Stimulated activated CD4-positive, alpha-beta T cell treated with anti-CD3 and anti-CD28 coated beads, Interleukin-1b, Interleukin-23, amount 100 ng/mL, for 1 hour (primary cell): ENCODE data around the gene KRT86.
"Not testable (repeated sequence)": the region's sequence is repeated elsewhere in the genome, so short reads cannot be mapped to it uniquely, and the experiment has no call there.

ENCODE experiments used
- DNase-seq, 2 donors: peaks; one replicate each; pipeline ENCODE4 v3.0.0-alpha.2; 2020; ENCODE audit warnings: low read depth in 2 of 2

Gene KRT86

DNA sequence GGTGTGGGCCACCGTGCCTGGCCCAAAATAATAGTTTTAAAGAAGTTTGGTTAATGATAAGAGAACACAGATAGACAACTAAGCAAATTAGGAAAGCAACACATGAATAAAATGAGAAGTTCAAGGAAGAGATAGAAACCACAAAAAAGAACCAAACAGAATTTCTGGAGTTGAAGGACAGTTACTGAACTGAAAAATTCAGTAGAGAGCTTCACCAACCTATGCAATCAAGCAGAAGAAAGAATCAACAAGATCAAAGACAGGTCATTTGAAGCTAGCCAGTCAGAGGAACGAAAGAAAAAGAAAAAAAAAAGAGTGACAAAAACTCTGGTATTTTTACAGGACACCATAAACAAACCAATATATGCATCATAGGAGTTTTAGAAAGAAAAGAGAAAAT is 62.2 kb downstream of the KRT86 start:
- DNase-seq: no peak

DNA sequence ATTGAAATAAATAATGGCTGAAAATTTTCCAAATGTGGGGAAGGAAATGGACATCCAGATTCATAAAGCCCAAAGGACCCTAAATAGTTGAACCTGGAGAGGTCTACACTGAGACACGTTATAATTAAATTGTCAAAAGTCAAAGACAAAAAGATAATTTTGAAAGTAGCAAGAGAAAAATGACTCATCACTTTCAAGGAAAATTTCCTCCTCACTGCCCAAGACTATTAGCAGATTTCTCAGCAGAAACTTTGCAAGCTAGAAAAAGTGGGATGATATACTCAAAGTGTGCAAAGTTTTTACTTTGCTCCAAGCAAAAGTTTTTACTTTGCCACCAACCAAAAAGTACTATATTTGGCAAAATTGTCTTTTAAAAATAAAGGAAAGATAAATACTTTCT is 62.6 kb downstream of the KRT86 start:
- DNase-seq: no peak

DNA sequence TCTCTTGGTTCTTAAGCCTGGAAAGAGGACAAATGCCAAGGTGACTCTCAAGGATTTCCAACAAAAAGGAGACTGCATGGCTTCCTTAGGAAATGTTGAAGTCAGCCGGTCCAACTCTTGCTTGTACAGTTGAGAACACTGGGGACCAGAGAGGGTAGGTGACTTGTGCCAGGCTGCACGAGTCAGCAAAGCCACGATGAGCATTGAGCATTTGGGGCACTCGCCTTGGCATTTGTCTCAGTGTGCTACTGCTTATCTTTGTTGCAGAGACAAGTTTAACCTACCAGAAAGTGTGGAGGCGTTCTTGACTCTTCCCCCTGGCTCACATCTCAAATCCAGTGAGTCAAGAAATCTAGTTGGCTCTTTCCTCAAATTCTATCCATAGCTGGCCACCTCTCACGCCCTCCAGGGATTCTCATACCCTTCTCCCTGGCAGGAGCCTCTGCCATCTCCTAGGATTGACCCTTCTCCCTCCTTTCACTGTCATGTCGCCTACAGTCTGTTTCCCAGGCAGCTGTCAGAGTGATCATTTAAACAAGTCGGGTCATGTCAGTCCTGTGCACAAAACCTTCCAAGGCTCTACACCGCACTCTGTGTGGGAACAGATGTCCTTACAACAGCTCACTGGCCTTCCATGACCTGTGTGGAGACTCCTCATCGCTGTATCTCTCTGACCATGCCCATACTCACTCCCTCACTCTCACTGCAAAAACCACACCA is 64.0 kb downstream of the KRT86 start:
- DNase-seq: no peak

DNA sequence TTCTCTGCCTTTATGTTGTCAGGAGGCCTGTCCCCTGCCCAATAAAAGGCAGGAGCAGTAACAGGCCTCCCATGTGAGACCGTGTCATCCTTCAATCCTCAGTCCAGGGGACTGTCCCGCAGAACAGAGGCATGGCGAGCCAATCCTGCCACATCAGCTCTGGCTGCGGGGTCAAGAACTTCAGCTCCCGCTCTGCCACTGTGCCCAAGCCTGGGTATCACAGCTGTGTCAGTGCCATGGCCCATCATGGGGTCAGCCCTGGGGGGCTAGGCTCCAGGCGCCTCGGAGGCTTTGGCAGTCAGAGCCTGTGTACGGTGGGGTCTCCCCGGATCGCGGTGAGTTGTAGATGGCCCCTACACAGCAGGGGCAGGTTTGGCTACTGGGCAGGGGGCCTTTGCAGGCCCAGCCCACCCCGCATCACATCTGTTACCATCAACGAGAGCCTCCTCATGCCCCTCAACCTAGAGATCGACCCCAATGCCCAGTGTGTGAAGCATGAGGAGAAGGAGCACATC is 66.7 kb downstream of the KRT86 start:
- DNase-seq: no peak

DNA sequence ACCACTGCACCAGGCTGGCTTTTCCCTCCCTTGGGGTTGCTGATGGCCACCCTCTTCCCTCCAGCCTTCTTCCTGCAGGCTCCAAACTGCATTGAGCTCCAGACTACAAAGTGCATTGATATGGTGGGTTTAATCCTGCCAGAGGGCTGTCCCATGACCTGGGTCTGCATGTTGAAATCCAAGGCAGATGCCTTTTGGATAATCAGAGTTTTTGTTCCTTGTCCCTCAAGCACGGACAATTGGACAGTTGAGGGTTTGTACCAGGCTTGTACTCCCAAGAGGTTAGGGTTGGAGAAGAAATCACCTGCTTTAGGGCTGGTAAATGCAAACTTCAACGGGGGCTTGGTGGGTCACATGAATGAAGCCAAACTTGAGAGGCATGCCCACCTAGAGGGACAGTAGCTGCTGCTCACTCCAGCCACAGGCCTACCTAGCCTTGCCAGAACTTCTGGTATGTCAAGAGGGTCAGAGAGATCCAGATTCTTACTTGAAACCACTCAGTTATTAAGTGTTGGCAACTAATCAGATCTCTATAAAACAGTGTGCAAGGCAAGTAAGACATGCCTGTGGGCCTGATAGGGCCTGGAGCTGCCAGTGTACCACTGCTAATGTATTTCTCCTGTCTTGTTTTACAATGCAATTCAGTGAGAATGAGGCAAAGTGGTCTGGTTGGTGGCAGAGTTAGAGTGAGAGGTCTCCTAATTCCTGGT is 68.5 kb downstream of the KRT86 start:
- no peak for DNase-seq

DNA sequence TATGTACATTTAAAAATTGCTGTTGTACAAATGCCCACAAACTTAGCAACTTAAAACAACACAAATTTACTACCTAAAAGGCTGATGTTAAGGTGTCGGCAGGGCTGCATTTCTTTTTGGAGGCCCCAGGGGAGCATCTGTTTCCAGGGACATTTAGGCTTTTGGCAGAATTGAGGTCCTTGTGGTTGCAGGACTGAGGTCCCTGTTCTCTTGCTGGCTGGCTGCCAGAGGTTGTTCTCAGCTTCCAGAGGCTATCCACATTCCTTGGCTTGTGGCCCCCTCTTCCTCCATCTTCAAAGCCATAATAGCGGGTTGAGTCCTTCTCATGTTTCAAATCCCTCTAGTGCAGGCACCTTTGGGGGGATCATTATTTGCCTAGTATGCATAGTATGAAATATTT is 69.1 kb downstream of the KRT86 start:
- DNase-seq: no peak

DNA sequence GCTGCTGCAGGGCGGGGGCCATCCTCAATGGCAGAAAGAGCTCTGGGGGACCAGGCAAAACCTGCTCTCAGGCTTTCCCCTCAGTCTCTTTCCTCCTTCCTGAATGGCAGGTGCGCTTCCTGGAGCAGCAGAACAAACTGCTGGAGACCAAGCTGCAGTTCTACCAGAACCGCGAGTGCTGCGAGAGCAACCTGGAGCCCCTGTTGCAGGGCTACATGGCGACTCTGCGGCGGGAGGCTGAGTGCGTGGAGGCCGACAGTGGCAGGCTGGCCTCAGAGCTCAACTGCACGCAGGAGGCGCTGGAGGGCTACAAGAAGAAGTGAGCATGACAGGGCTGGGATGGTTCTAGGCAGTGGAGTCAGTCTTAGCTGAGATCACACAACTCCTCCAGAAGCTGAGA is 69.7 kb downstream of the KRT86 start:
- no peak for DNase-seq

DNA sequence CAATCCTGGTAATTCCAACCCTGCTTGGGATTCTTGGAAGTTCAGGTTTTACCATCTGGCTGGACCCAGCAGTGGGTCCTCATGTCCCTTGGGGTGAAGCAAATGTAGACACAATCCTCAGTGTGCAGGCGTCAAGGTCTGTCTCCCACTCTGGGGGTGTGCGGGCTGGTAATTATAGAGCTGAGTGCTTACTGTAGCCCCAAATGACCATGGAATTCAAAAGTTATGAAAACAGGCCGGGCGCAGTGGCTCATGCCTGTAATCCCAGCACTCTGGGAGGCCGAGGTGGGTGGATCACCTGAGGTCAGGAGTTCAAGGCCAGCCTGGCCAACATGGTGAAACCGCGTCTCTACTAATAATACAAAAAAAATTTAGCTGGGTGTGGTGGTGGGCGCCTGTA is 70.6 kb downstream of the KRT86 start:
- DNase-seq: not testable (repeated sequence)

DNA sequence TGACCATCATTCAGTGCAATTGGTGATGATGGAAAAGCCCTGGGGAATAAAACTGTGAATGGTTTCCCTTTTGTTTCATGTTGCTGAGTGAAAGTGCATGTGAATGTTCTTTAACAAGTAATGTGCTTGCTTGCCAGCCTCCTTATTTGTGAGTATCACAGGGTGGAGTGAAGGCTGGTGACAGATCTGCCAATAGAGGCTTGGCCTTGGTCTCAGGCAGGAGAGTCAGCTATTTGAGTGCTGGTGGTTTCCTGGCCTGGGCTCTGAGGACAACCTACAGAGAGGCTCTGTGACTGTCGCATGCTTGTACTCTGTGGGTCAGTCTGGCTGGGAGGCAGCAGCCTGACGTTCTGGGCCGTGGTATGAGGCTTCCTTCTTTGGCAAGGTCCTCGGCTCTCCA is 72.1 kb downstream of the KRT86 start:
- no peak for DNase-seq

DNA sequence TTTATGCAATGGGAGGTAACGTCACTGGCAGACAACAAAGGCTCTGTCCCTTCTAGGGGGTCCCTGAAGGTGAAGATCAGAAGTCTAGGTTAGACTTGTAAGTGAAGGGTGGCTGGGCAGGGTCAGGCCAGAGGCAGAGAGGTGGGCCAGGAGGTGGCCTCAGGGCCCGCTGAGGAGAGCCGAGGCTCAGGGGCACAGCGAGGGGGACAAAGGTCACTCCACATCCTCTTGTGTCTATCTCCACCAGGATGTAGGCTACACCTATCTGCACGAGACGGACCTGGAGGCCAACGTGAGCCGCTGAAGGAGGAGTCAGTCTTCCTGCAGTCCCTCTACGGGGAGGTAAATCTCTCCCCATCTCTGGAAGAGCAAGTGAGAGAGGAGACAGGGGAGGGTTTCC is 72.6 kb downstream of the KRT86 start:
- DNase-seq: no peak

DNA sequence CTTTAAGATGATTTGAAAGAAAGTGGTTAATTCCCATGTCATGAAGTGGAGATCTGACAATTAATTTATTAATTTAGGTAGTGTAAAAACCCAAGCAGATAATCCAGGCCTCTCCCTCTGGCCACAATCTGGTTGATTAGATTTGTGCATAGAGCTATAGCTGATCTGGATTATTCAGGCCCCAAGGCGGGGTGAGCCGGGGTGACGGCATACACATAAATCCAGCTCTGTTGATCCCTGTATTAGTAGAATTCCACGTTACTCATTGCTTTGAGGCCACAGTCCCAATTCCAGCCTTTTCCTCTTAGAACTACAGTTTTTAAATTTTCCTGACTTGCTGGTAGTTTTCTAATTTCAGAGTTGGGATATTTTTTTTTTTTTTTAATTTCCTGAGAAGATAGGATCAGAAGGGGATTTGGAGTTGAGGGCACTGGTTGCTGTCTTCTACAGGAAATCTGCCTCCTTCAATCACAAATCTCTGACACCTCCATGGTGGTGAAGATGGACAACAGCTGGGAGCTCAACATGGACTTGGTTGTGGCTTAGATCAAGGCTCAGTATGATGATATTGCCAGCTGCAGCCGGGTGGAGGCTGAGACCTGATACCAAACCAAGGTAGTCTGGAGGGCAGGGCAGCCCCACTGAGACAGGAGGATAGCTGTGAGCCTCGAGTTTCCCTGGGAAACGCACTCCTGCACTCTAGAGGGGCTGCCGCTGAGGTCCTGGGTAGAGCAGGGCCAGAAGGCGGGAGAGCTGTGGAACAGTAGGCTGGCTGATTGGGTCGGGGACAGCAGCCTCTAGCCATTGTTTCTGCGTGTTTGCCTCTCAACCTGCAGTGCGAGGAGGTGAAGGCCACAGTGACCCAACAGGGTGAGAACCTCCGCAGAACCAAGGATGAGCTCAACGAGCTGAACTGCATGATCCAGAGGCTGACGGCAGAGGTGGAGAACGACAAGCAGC is 73.4 kb downstream of the KRT86 start:
- DNase-seq: no peak

DNA sequence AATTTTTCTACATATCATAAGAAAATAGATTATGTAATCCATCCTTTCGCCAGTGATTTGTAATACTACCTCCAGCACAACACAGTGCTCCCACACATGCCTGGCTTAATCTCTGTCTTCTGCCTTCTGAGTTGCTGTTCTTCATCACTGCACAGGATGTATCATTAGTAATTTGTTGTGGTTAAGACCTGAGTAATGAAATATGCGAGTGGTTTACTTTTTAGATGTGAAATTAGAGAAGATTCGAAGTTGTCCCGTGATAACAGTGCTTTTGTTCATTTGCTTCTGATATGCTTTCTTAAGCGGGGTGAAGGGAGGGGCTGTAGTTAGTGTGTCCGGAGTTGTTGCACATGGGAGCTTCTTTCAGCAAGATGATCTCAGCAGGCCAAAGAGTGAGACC is 74.8 kb downstream of the KRT86 start:
- no peak for DNase-seq

DNA sequence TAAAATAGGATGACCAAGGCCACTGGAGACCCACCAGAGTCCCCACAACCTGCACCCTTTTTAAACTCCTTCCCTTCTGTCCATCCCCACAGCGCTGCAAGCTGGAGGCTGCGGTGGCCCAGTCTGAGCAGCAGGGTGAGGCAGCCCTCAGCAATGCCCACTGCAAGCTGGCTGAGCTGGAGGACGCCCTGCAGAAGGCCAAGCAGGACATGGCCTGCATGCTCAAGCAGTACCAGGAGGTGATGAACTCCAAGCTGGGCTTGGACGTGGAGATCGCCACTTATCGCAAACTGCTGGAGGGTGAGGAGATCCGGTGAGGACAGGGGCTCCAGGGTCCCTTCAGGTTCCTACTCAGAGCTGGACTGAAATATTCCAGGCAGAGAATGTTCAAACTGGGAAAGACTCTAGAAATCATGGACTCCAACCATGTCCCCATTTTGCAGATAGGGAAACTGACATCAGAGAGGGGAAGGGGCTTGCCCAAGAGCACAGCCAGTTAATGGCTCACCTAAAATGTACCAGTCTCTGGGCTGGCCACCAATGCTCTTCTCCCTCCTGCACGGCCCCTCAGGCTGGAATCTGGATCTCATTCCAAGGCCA is 75.7 kb downstream of the KRT86 start:
- no peak for DNase-seq

DNA sequence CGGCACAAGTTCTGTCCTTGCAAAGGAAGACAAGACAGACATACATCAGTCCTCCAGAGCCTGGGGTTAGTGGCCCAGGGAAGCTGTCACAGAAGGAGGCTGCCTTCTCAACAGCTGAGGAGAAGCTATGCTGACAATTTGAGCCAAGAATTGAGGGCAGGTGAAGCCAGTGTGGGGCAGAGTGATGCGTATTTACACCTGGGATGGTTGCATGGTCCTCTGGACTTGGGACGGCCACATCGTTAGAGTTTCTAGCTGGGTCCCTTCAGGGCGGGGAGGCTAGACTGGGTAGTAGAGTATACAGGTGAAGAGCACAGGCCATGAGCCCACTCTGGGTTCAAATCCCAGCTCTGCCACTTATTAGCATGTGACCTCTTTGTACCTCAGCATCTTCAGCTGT is 76.3 kb downstream of the KRT86 start:
- DNase-seq: no peak

DNA sequence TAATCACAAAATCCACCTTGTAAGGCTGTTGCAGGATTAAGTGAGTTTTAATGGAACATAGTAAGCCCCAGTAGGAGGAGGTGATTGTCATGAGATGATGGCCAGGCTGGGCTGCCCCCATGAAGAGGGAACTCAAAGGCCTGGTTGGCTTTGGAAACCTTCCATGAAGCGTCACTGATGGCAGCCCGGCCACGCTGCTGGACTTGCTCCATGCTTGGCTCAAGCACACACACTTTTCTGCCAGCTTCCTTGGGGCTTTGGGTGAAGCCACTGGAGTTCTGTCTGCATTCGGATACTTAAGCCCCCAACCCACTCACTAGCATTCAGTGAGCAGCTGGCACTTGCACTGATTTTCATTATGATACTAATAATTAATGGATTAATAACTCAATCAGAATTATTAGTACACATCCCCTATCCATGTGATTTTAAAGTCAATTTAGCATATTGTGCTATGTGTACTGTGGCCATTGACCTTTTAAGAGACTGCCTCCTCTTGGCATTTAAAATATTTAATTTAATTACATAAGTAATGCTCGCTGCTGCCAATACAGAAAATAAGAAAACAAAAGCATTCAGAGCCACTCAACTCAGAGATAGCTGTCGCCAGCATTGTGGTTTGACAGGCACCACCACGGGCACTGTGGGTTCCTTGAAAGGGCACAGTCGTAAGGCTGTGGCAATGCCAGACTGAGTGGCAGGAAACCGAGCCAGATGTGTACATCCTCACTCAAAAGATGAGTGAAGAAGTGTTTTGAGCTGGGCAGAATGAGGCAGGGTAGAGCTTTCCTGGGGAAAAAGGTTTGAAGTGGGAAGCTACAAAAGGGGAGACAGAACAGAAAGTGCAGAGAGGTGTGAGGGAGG is 77.0 kb downstream of the KRT86 start:
- DNase-seq: no peak

DNA sequence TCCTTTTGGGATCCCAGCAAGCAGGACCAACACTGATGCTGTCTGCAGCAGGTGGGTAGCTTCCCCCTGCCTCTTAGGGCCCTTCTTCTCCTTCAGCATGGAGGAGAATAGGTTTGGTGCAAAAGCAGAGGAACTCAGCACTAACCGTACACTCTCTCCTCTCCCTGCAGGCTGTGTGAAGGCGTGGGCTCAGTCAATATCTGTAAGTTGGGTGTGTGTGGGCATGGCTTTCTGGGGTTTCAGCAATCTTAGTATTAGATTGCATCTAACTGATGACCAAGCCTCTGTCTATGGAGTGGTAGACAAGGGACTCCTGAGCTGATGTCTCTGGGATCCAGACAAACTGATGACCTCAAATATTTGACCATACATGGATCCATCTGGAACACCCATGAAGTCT is 78.5 kb downstream of the KRT86 start:
- no peak for DNase-seq

DNA sequence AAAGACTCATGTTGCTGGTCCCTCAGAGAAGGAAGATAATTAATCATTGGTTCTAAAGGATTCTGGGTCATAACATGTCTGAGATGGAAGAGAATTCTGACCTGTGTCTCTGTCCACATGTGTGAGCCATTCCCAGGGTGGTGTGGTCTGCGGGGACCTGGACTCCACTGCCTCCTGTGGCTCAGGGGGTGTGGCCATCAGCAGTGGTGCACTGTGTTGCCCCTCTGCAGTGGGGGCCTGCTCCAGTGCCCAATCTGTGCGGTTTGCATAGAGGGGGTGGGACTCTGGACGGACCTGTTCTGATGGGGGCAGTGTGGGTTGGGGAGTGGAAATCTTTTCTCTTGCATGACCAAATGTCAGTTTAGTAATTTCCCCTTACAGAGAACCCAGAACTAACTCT is 79.3 kb downstream of the KRT86 start:
- DNase-seq: no peak

DNA sequence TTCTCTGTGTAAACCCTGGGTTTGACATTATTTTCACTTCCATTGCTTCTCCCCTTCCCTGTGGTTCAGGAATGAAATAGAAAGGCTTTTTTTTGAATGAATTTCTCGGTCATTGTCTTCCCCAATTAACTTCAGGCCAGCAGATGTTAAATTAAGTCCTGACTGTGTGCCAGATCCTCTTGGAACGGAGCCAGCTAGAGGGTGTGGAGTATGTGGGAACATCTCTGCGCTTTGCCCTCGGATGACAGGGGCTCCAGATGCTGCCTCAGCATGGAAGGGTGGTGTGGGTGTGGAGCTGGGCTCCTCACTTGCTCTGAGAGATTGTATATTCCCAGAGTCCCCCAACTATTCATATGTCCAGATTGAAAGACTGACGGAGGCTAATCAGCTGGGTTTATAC is 79.8 kb downstream of the KRT86 start:
- no peak for DNase-seq

DNA sequence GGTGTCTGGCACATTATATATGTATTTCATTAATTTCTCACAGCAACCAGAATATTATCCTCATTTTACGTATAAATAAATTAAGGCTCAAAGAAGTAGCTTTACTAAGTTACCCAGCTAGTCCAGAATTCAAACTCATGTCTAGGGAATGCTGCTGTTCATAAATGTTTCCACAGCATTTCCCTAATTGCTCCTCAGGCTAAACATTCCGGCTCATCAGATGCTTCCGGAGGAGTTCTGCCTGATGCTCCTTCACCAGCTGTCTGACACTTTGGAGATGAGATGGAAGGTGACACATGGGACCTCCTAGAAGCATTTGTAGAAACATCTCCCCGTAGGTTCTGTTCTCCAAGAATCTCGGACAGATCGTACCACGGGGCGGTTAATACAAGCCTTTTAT is 80.7 kb downstream of the KRT86 start:
- DNase-seq: no peak

DNA sequence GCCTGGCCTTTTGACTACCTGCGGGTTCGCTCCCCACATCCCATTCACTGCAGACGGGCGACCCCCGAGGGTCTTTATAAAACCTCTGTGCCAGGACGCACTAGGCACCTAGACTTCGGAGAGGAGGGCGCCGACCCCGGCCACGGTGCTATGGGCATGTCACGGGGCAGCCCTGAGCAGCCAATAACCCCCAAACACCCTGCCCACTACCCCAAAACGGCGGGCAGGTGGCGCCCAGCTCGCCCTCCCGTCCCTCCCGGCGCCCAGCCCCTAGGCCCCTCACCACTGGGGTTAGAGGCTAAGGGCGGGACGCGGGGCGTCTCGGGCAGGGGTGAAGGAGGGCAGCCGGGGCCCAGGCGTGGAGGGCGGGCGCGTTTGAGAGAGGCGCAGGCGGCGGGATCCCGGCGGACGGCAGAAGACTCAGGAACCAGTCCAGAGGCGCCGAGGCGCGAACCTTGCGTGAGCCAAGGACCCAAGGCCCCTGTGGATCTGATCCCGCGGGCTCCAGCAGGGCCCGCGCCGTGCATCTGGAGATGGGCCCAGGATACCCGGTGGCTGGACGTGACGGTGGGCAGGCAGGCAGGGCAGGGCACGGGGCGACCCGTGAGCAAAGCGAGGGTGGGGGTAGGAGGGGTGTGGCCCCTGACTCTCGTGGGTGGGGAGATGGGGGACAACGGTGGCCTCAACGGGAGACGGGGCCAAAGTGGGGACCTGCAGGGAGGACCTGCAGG is 81.8 kb downstream of the KRT86 start:
- DNase-seq: no peak
